Dedifferentiated amniotic fluid mesenchymal stem cell (primary cell): ENCODE measurements around the gene CDK4.

Experiments
- DNase-seq: peaks from one replicate; pipeline ENCODE4 v3.0.0-alpha.2; 2016; ENCODE audit errors: extremely low spot score

Gene CDK4

DNA sequence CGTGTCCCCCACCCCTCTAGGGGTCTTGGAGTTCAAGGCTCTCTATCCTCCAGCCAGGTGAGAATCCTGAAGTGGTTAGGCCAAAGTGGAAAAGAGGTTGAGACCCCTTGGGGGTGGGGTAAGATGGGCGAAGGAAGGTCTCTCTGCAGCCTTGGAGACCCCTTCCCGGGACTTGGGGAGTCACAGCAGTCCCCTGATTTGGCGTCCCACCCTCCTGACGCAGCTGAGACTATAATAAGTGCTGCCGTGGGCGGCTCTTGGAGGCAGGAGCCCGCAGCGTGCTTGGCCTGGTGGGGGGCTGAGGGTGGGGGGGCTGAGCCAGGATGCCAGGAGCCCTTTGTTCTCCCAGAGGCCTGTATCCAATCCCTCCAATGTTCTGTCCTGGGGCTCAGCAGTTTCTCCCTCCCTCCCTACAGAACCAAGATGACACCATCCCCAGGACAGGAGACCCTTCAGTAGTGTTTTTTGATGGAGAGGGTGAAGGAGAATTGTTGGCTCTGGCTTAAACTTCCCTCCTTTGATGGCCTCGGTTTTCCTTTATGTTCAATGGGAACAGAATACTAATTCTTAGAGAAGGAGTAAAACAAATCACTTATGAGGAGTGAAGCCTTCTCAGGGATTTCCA, 12.1 kb downstream of the CDK4 start:
- no peak for DNase-seq

DNA sequence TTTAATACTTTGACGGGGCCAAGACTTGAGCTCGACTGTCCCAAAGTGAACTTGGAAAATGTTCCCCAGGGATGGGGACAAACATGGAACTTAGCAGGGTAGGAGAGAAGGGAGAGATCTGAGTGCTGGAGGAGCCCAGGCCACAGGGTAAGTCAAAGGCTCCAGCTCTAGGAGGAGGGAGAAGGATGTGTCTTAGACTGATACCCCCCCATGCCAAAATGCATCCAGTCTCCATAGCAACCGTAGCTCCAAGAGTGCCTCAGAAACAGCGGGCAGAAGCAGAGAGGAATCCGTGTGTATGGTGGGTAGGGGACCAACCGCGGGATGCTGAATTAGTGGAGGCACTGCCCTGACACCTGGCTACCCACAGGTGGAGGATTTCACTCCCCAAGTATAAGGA, 12.7 kb downstream of the CDK4 start:
- DNase-seq, result no peak

DNA sequence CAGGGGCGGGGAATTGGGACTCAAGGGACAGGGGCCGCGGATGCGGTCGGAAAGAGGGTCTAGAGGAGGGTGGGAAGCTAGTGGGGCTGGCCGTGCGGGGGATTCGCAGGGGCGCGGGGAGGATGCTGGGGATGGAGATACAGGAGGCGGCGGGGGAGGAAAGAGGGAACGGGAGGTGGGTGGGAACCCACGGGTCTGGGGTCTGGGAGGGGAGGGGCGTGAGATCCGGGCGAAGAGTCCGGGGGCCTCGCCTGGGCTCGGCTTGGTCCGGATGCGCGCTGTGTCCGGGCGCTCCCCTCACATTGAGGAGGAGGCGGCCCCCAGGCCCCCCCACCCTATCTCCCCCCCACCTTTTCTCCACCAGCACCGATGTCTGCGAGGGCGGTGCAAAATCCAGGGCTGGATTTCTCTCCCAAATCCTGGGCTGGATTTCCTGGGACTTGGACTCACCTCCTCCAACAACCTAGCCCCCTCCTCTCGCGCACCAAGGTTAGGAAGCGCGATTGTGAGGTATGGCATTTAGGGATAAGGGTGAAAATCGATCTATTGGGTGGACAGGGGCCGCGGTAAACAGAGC, 13.4 kb downstream of the CDK4 start, which contains the start of gene AGAP2:
TSS of gene AGAP2 (minus strand) at position 82 of the 577 bp plus-strand sequence. CDS start 496 bp downstream, outside the sequence.
- no peak for DNase-seq

GRCh38 chr12:57737467-57738460, 14.3 kb downstream of the CDK4 start:
- DNase-seq, result no peak

- DNase-seq, result no peak
Observed at GRCh38 chr12:57736741-57737466, 15.2 kb downstream of the CDK4 start.

DNA sequence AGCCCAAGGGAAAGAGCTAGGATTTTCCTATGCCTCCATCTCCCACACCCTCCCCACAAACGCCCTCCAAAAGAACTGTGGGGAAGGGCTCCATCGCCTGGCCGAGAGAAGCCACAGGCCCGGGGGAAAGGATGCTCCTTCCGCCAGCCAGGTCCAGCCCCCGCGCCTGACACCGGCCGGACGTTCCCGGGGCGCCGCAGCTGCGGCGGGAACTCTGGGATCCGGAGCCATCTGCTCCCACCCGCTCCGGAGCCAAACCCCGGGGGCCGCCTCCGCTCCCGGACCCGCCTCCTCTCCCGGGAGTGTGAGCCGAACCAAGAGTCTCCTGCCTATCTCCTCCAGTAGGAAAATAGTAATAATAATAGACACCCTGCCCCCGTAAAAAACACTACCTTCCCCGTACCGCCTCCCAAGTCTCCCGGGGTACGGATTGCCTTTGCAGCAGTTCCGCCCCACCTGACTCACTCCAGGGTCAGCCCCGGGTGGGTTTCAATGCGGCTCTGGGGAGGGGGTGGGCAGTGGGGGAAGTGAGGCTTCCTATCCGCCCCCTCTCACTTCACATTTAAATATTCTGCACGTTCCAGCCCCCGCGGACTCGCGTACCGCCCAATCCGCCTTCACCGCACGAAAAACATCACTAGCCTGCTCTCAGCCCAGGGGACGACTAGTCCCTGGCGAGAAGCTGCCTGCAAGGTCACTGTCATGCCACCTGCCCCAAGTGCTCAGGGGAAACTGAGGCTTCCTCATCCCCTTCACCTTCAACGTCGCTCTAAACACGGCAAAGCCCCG, 16.0 kb downstream of the CDK4 start:
- DNase-seq, result no peak

DNA sequence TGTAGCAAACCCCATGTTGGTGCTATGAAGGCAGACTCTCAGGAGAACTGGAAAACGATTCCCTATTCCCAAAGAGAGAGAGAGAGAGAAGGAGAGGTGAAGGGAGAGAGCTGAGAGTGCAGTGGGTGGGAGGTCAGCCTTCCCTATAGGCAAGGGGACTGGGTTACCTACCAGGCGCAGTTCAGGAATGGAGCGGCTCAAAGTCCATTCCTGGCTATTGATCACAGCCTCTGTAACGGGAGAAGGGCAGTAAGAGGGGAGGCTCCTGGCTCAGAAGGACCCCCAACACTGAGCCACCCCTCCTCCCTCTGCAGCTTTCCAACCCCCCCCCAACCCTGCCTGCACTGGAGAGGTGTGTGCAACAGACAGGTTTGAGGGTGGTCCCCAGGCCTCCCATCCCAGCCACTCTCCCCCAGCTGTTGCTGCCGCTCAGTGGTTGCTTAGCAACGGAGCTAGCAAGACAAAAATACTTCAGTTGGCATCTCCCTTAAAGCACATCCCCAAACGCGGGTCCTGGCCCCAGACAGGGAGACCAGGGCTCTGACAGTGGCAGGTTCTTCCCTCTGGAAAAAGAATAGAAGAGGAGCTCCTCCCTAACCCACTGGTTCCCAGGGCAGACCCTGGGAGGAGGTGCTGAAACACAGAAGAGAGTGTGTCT, 16.8 kb downstream of the CDK4 start:
- DNase-seq, result no peak

DNA sequence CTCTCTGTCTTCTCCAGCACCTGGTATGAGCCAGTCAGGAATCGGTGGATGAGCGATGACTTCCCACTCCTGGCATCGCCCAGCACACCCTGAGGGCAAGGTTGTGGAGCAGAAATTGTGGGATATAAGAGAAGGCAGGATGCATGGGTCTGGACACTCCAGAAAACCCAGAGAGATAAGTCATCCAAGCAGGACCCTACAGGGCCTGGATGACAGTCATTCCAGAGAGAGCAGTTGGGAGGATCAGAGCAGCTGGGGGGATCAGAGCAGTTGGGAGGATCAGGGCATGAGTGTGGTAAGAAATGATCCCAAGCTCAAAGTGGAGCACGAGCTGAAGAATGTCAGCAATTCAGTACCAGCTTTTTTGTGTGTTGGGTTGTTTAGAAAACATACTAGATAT, 17.5 kb downstream of the CDK4 start:
- no peak for DNase-seq

DNA sequence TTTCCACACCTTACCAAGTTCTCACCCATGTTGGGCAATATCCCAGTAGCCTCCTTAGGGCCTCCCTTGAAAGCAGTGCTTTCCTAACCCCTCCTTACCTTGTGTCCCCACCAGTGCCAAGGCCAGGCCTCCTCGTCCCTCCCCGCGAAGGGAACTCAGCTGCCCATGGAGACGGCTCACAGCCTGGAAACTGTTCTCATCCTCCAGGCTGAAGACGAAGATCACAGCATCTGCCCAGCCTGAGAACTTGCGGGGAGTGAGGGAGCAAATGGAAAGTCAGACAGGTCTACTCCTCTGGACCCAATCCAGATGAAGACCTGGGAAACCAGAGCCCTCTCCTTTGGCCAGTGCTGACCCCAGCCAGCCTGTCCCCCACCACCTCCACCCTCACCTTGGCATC, 18.2 kb downstream of the CDK4 start:
- DNase-seq, result no peak

DNA sequence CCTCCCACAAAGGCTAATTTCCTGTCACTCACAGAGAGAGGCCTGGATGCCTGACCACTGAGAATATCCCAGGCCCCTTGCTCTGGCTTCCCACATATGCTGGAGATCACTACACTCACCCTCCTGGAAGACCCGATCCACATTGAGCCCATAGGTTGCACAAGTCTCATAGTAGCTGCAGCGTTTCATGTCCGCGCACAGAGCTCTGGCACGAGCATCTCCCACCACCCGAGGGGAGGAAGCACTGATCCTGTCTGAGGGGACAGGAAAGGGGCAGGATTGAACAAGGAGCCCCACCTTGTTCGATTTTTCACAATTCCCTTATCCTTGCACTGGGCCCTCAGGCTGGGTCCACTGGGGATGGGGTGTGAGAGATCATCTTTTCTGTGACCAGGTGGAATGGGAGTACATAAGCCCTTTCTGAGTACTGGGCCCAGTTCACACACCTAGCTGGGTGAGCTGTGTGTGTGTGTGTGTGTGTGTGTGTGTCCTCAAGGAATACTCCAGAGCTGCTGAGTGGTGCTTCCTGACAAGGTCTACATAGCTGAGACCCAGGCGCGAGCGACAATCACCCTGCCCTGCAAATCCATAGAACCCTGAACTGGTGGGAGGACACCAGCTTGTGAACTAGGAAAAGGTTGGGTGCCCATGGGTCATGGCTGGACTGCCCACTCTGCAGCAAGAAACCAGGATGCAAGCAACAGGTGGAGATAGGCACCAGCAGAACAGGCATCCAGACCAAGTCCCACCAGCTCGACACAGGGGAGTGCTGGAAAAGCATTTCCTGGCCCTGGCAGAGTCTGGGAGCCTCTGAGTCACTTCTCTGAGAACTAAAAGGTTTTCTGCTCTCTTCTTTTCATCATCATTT, 19.1 kb downstream of the CDK4 start:
- no peak for DNase-seq

GRCh38 chr12:57732270-57732669, 19.8 kb downstream of the CDK4 start:
- DNase-seq, result no peak

DNA sequence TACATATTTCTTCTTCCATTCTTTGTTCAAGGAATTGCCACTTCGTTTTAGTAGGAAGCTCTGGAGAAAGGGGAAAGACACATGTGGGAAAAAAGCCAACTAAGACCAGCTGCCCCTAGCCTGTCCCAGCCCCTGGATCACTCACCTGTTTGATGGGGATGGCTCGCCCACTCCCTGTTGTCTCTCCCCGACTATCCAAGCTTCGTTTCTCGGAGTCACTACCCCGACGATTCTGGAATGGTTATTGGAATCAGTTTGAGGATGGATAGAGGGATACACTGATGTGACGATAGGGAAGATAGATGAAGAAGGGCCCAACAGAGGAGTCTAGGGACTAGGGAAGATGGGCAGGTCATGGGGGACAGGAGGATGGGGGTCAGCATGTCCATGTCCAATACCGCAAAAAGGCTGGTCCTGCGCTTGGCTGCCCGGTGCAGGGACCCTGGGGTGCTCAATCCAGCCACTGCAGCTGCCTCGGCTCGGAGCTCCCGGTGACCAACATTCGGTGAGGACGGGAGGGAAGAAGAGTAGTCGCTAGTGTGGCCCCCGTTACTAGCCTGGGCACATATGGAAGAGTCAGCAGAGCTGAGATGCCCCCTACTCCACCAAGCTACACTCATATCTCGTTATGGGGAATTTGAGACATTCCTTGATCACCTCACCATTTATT, 20.6 kb downstream of the CDK4 start:
- no peak for DNase-seq

DNA sequence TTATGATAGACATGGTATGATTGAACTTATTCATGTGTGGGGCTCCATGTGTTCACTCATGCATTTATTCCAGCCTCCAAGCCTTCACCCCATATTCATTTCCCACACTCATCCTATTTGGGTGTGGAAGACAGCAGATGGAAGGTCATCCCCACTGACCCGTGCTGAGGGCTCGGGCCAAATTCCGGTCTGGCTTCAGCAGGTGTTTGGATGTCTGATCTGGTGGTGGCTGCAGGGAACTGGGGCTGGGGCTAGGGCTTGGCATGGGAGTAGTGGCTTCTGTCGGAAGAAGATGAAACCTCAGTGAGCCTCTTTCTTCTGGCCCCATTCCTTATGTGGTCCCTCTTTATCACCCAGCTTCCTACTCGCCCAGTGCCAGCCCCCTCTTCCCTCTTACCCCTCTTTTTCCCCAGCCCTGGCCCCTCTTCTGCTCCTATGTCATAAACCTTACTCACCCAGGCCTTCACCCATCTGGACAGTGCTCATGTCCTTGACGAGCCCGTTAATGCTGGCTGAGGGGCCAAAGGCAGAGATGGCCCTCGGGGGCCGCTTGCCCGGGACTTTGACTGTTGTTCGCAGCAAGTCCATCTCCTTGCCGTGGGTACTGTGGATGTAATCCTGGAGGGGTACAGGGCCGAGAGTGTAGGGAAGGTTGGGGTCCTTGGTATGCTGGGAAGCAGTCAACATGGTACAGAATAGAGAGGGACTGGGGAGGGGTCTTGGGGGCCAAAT, 21.6 kb downstream of the CDK4 start:
- no peak for DNase-seq

DNA sequence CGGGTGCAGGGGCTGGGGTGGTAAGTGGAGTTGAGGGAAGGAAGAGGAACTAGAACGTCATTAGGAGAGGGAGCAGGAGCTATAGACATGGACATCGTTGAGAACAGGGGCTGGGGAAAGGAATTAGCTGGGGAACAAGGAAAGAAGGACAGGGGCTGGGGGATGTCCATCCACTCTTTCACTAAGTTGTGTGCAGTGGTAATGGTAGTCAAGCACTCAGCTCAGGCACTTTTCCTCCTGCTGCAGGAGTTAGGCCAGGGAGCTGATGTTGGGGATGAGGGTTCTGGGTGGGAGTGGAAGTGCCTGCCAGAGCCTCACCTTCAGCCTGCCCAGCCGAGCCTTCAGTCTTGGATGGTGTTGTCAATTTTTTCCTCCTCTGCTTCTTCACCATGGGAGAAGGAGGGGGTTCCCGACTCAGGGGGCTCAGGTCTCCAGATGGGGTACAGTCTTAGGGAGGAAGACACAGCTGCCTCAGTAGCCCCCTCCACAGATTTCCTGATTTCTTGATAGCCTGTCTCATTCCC, 22.7 kb downstream of the CDK4 start:
- no peak for DNase-seq

- DNase-seq, result no peak
Observed at GRCh38 chr12:57727758-57728395, 24.2 kb downstream of the CDK4 start.

GRCh38 chr12:57726884-57727757, 25.0 kb downstream of the CDK4 start:
- no peak for DNase-seq
